Left ventricle myocardium inferior (tissue), 1 donor: ENCODE data around the gene ORC4. TPM values are rescaled to one million over a fixed set of nuclear protein-coding genes. Genes with fewer than 3 reads are reported as not detected.

ENCODE experiments used
- DNase-seq: peaks from one replicate; pipeline ENCODE4 v3.0.0-alpha.2; 2020
- H3K27ac ChIP-seq: fragments of 200-600 bp; replicated peaks from 2 replicates; pipeline ENCODE4 v1.8.0; 2021
- H3K27me3 ChIP-seq: fragments of 200-600 bp; 2 replicates; pipeline ENCODE4 v1.8.0; 2021; ENCODE audit warnings: low read depth
- H3K36me3 ChIP-seq: fragments of 200-600 bp; 2 replicates; pipeline ENCODE4 v1.8.0; 2021
- H3K4me1 ChIP-seq: fragments of 200-600 bp; 2 replicates; pipeline ENCODE4 v1.8.0; 2021
- H3K4me3 ChIP-seq: fragments of 200-600 bp; 2 replicates; pipeline ENCODE4 v1.8.0; 2021; ENCODE audit warnings: mild to moderate bottlenecking, moderate library complexity
- H3K9me3 ChIP-seq: fragments of 200-600 bp; replicated peaks from 2 replicates; pipeline ENCODE4 v1.8.0; 2021
- intact Hi-C: fragments of 100-400 bp; cut with micrococcal nuclease; formaldehyde crosslinking; loops from one replicate; pipeline ENCODE4 v1.11.0; 2022
- total RNA-seq: library from RNA; stranded (reverse); fragmentation: NEBNext Ultra II Directional; extraction: Animal tissue kit (Norgen Biotek cat#: 25700); gene quantifications from one replicate; pipeline ENCODE4 v1.2.1, GENCODE V29; 2021
- TF ChIP-seq, protein P1 (sequence below): fragments of 200-600 bp; IDR thresholded peaks from 2 replicates; pipeline ENCODE4 v1.8.0; 2021; ENCODE audit warnings: antibody characterized with exemption, mild to moderate bottlenecking, borderline replicate concordance
- donor health status: DM: no; HTN: yes; CAD: no; lungs with severe emphysema.

Gene ORC4
- total RNA-seq, 1 donor from 2014 or later, result 45.8 TPM

GRCh38 chr2:147910990-147911473 lies 109.5 kb downstream of the ORC4 start:
- H3K27me3 ChIP-seq, result no peaks in the 10 kb centered on the region

DNA sequence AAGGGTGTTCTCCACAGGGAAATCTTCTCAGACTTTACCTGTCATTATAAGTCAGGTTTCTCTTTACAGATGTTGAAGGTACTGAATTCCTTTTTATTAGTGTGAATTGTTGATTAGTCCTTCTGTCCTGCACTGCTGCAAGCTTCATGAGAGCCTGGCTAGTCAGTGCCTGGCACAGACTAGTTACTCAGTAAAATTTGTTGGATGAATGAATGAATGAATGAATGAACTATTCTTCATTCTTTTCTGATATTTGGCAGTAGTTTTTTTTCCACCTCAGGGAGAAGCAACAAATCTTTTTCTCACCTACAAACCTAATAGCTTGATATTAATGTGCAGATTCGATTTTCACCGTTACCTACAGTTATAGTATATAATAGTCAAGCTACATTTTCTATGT lies 111.4 kb downstream of the ORC4 start:
- no peaks in the 10 kb centered on the region for H3K36me3 ChIP-seq
- TF ChIP-seq, protein P1, sequence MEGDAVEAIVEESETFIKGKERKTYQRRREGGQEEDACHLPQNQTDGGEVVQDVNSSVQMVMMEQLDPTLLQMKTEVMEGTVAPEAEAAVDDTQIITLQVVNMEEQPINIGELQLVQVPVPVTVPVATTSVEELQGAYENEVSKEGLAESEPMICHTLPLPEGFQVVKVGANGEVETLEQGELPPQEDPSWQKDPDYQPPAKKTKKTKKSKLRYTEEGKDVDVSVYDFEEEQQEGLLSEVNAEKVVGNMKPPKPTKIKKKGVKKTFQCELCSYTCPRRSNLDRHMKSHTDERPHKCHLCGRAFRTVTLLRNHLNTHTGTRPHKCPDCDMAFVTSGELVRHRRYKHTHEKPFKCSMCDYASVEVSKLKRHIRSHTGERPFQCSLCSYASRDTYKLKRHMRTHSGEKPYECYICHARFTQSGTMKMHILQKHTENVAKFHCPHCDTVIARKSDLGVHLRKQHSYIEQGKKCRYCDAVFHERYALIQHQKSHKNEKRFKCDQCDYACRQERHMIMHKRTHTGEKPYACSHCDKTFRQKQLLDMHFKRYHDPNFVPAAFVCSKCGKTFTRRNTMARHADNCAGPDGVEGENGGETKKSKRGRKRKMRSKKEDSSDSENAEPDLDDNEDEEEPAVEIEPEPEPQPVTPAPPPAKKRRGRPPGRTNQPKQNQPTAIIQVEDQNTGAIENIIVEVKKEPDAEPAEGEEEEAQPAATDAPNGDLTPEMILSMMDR, result no peak
- H3K27me3 ChIP-seq, result no peaks in the 10 kb centered on the region
- intact Hi-C loops, result no loop called here
- DNase-seq, result no peak
- H3K27ac ChIP-seq, result no peak overlapping the region
- peaks cover 21% of the 10 kb centered on the region for H3K4me1 ChIP-seq
- H3K9me3 ChIP-seq, result no peaks in the 10 kb centered on the region
- H3K4me3 ChIP-seq, result no peak overlapping the region

More at GRCh38 chr2:147910990-147911473, 109.5 kb downstream of the ORC4 start:
- Histone ChIP-seq H3K9me3 (no peaks in the 10 kb centered on the region), H3K4me3 (no peak overlapping the region), H3K27ac (no peak overlapping the region), H3K36me3 (no peaks in the 10 kb centered on the region), H3K4me1 (peaks cover 16% of the 10 kb centered on the region)
- no peak for DNase-seq
- intact Hi-C loops, result loop anchor here (5.0 to 10.0 kb wide), 2 partner anchors 829 to 1176 kb away; no protein-coding TSS in a partner anchor
- TF ChIP-seq, protein P1, result peak; percentile 85

DNA sequence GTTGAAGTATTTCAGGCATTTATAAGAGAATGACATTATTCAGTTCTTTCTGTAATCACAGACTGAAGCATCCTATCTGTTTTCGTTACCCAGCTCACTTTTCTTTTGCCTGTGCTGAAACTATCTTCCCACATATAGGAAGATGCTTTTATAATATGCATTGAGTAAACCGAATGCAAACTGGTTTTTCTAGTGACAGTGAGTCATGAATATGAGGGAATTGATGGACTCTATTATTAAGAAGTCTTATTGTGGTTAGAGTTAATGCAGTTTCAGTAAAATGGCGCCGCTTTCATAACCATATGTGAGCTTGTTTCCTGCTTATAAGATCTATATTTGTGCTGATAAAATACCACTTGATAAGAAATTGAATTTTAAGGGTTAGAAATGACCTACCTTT lies 116.5 kb downstream of the ORC4 start:
- Histone ChIP-seq H3K36me3 (no peaks in the 10 kb centered on the region), H3K27me3 (no peaks in the 10 kb centered on the region), H3K4me1 (peaks cover 7% of the 10 kb centered on the region), H3K9me3 (no peaks in the 10 kb centered on the region), H3K27ac (no peak overlapping the region), H3K4me3 (no peak overlapping the region)
- TF ChIP-seq, protein P1, result no peak
- no peak for DNase-seq
- intact Hi-C loops, result no loop called here

GRCh38 chr2:147888680-147889079 lies 131.9 kb downstream of the ORC4 start:
- intact Hi-C loops, result no loop called here
- TF ChIP-seq, protein P1, result no peak
- no peak overlapping the region for H3K27ac ChIP-seq
- no peaks in the 10 kb centered on the region for H3K27me3 ChIP-seq
- peaks cover 48% of the 10 kb centered on the region for H3K4me1 ChIP-seq
- no peak for DNase-seq
- H3K36me3 ChIP-seq, result no peaks in the 10 kb centered on the region
- no peak overlapping the region for H3K4me3 ChIP-seq
- H3K9me3 ChIP-seq, result no peaks in the 10 kb centered on the region

- no peak overlapping the region for H3K4me3 ChIP-seq
- H3K36me3 ChIP-seq, result no peaks in the 10 kb centered on the region
- H3K4me1 ChIP-seq, result peaks cover 65% of the 10 kb centered on the region
- TF ChIP-seq, protein P1, result no peak
- no peaks in the 10 kb centered on the region for H3K27me3 ChIP-seq
- no peaks in the 10 kb centered on the region for H3K9me3 ChIP-seq
- H3K27ac ChIP-seq, result no peak overlapping the region
- intact Hi-C loops, result no loop called here
- DNase-seq, result no peak
These were observed 134.4 kb downstream of the ORC4 start for GRCh38 chr2:147886136-147886535.
